GM10266 (cell line): ENCODE results near the gene NRP2.

Experiments
- DNase-seq: peaks from one replicate; pipeline ENCODE4 v3.0.0; 2012; ENCODE audit errors: extremely low spot score
- CTCF ChIP-seq: IDR thresholded peaks from 2 replicates; pipeline ENCODE4 v1.5.1; 2012; ENCODE audit warnings: mild to moderate bottlenecking, low read depth; ENCODE audit not compliant: control insufficient read depth, insufficient read depth; ENCODE audit errors: missing control alignments

The NRP2 gene

DNA sequence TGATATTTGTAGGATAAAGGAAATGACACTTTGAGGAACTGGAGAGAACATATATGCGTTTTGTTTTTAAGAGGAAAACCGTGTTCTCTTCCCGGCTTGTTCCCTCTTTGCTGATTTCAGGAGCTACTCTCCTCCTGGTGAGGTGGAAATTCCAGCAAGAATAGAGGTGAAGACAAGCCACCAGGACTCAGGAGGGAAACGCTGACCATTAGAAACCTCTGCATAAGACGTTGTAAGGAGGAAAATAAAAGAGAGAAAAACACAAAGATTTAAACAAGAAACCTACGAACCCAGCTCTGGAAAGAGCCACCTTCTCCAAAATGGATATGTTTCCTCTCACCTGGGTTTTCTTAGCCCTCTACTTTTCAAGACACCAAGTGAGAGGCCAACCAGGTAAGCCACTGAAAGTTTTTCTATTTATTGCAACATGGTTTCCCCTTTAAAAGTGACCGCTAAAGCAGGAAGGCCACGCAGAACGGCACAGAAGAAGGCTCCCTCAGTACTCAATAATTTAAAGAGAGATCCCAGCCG, 735 bp downstream of the NRP2 start:
- DNase-seq = no peak
- no peak for TF ChIP-seq CTCF

DNA sequence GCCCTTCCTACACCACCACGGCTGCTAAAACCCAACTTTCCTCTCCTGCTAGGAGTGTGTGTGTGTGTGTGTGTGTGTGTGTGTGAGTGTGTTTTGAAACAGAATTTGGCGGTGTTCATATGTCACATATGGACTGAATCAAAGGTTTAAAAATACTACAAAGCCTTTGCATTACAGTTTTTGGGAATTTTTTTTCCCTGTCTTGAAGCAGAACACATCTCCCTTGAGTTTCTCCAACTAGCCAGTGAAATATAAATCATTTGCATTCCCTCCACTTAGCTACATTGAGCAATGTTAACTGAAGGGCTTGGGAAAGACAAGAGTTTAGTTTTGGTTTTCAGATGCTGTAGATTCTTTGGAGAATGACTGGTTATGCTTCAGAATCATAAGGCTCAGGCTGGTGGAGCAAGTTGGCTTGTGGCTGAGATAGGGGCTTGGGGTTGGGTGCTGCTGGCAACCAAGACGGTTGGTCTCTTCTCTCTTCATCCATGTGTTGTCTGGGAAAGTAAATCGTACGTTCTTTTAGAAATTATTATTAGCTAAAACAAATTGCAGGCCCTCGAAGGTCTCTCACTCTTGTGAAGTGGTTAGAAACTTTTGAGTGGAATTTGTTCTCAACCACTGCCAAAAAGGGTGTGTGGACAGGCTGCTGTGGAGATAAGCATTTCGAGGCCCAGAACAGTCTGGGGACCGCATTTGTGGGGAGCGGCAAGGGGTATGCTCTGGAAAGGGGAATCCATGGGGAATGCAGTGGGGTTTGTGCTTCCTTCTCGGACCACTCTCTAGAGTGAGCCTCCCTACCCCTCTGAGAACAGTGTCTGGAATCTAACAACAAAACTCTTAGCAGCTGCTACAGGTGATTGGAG, 1.4 kb downstream of the NRP2 start:
- DNase-seq = no peak
- TF ChIP-seq CTCF = no peak

GRCh38 chr2:205684871-205685313, 2.6 kb downstream of the NRP2 start:
- no peak for DNase-seq

DNA sequence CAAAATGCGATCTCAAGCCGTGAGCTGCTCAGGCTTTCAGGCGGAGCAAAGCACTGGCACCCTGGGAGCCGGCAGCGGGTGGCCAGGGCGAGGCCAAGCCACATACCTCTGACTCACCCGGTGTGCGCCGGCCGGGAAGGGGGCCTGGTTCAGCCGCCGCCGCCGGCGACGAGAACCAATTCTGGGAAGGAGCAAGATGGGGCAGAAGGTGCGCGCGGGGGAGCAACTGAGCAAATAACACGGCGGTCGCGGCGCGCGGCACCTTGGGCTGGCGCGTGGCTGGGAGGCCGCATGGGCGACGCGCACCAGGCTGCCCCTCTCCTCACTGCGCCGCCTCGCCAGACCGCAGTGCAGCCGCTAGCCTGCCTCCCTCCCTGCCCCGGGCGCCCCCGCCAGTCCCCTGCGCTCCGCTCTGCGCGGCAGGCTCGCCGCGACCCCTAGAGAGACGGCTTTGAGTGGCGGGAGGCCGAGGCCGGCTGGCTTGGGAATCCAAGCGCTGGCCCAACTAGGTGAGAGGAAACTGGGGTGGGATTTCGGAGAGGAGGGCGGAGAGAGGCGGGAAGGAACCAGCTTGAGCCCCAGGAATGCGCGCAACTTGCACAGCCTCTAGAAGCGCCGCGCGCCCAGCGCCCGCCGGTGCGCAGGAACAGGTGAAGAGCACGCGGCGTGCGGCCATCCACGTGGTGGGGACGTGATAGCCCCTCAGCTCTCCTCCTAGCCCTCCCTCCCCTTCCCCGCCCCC, 3.2 kb downstream of the NRP2 start:
- TF ChIP-seq CTCF = no peak
- no peak for DNase-seq

More at GRCh38 chr2:205684871-205685313, 2.6 kb downstream of the NRP2 start:
- TF ChIP-seq CTCF = no peak

DNA sequence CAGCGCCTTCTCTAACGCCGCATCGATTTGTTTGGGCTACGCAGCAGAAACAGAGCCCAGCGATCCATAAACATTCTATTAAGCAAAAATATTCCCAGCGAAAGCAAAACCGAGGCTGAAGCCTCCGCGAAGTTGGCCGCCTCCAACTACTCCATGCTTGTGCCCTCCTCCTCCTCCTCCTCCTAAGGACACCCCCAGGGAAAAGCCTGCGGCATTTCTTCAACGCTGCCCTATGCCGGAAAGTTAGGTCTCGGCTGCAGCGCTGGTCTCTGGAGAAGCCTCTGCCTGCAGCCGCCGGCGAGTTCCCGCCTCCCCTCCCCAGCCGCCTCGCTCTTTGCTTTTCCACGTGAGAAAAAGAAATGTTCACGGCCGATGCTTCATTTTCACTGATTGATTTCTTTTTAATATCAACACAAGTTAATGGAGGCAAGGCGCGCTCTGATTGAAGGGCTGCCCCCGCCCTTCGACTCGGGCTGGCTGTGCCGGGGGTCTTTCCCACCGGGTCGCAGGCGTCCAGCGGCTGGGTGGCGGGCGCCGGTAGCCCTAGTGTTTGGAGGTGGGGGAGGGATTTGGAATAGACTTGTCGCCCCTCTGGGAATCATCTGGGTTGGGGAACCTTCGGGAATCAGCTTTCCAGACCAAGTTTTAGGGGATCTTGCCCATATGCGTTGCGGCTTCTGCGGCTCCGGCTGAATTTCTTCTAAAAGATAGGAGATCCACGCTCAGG, 3.9 kb downstream of the NRP2 start:
- no peak for TF ChIP-seq CTCF

GRCh38 chr2:205686783-205687640, 4.7 kb downstream of the NRP2 start:
- TF ChIP-seq CTCF = no peak
- no peak for DNase-seq

More for the DNA sequence above, 3.9 kb downstream of the NRP2 start:
- no peak for DNase-seq
